Measurements from ENCODE around the gene ADCY1. TPM values are rescaled to one million over a fixed set of nuclear protein-coding genes. Genes with fewer than 3 reads are reported as not detected.

ADCY1 gene
- total and polyA plus RNA-seq, 2 donors (not counting 1 experiment from before 2014, with no cell fraction given), result 0.23 to 2.5 TPM

- no peak overlapping the region for H3K9ac ChIP-seq (ENCODE audit: insufficient read depth, low read length)
- no peak overlapping the region for H3K27ac ChIP-seq (ENCODE audit: insufficient read depth, low read length)
- H3K79me2 ChIP-seq (ENCODE audit: control insufficient read depth, insufficient read depth, low read length), result no peaks in the 10 kb centered on the region
- no peaks in the 10 kb centered on the region for H3K4me1 ChIP-seq (ENCODE audit: control insufficient read depth, extremely low read depth, insufficient read depth, low read length)
- no peak for DNase-seq (ENCODE audit: low read depth in 2 of 2)
- H2AFZ ChIP-seq (ENCODE audit: low read length), result no peak overlapping the region
- no peaks in the 10 kb centered on the region for H3K36me3 ChIP-seq (ENCODE audit: control insufficient read depth, insufficient read depth, low read length)
- no peaks in the 10 kb centered on the region for H3K9me3 ChIP-seq (ENCODE audit: control insufficient read depth, insufficient read depth, low read depth, low read length)
- no peaks in the 10 kb centered on the region for H4K20me1 ChIP-seq (ENCODE audit: control insufficient read depth, extremely low read depth, insufficient read depth, low read length)
- H3K4me3 ChIP-seq (replicated peaks in 1 of 4; ENCODE audit: control extremely low read depth in 1 of 4, insufficient read depth in 1 of 4, low read depth in 3 of 4, low read length in 4 of 4), result no peak overlapping the region
- no peaks in the 10 kb centered on the region for H3K27me3 ChIP-seq (ENCODE audit: control insufficient read depth, insufficient read depth, low read length)
- H3K4me2 ChIP-seq (ENCODE audit: extremely low read depth, insufficient read depth, low read length), result no peak overlapping the region
- no peak for TF ChIP-seq CTCF (conservative IDR thresholded peaks at IDR 0.05 in 1 of 2, IDR thresholded peaks at IDR 0.05 in 1 of 2; ENCODE audit: low read depth in 1 of 2, low read length in 2 of 2)
- no peak for TF ChIP-seq EZH2 (IDR thresholded peaks at IDR 0.05; ENCODE audit: low read length, missing control alignments)
Observed at GRCh38 chr7:45644237-45644636, 70.1 kb downstream of the ADCY1 start.

GRCh38 chr7:45645141-45645969, 71.2 kb downstream of the ADCY1 start:
- no peaks in the 10 kb centered on the region for H4K20me1 ChIP-seq (ENCODE audit: control insufficient read depth, extremely low read depth, insufficient read depth, low read length)
- no peaks in the 10 kb centered on the region for H3K79me2 ChIP-seq (ENCODE audit: control insufficient read depth, insufficient read depth, low read length)
- H3K4me1 ChIP-seq (ENCODE audit: control insufficient read depth, extremely low read depth, insufficient read depth, low read length), result no peaks in the 10 kb centered on the region
- H2AFZ ChIP-seq (ENCODE audit: low read length), result no peak overlapping the region
- no peak for DNase-seq (ENCODE audit: low read depth in 2 of 2)
- no peak overlapping the region for H3K4me2 ChIP-seq (ENCODE audit: extremely low read depth, insufficient read depth, low read length)
- TF ChIP-seq CTCF (conservative IDR thresholded peaks at IDR 0.05 in 1 of 2, IDR thresholded peaks at IDR 0.05 in 1 of 2; ENCODE audit: low read depth in 1 of 2, low read length in 2 of 2) (no peak), EZH2 (IDR thresholded peaks at IDR 0.05; ENCODE audit: low read length, missing control alignments) (no peak)
- no peak overlapping the region for H3K4me3 ChIP-seq (replicated peaks in 1 of 4; ENCODE audit: control extremely low read depth in 1 of 4, insufficient read depth in 1 of 4, low read depth in 3 of 4, low read length in 4 of 4)
- no peaks in the 10 kb centered on the region for H3K36me3 ChIP-seq (ENCODE audit: control insufficient read depth, insufficient read depth, low read length)
- H3K27ac ChIP-seq (ENCODE audit: insufficient read depth, low read length), result no peak overlapping the region
- H3K9ac ChIP-seq (ENCODE audit: insufficient read depth, low read length), result no peak overlapping the region
- H3K9me3 ChIP-seq (ENCODE audit: control insufficient read depth, insufficient read depth, low read depth, low read length), result no peaks in the 10 kb centered on the region
- H3K27me3 ChIP-seq (ENCODE audit: control insufficient read depth, insufficient read depth, low read length), result no peaks in the 10 kb centered on the region

- TF ChIP-seq CTCF (conservative IDR thresholded peaks at IDR 0.05 in 1 of 2, IDR thresholded peaks at IDR 0.05 in 1 of 2; ENCODE audit: low read depth in 1 of 2, low read length in 2 of 2) (no peak), EZH2 (IDR thresholded peaks at IDR 0.05; ENCODE audit: low read length, missing control alignments) (no peak)
- DNase-seq (ENCODE audit: low read depth in 2 of 2), result no peak
- Histone ChIP-seq H4K20me1 (ENCODE audit: control insufficient read depth, extremely low read depth, insufficient read depth, low read length) (no peaks in the 10 kb centered on the region), H3K27me3 (ENCODE audit: control insufficient read depth, insufficient read depth, low read length) (no peaks in the 10 kb centered on the region), H3K9ac (ENCODE audit: insufficient read depth, low read length) (no peak overlapping the region), H3K4me2 (ENCODE audit: extremely low read depth, insufficient read depth, low read length) (no peak overlapping the region), H3K79me2 (ENCODE audit: control insufficient read depth, insufficient read depth, low read length) (no peaks in the 10 kb centered on the region), H3K9me3 (ENCODE audit: control insufficient read depth, insufficient read depth, low read depth, low read length) (no peaks in the 10 kb centered on the region), H2AFZ (ENCODE audit: low read length) (no peak overlapping the region), H3K27ac (ENCODE audit: insufficient read depth, low read length) (no peak overlapping the region), H3K4me3 (replicated peaks in 1 of 4; ENCODE audit: control extremely low read depth in 1 of 4, insufficient read depth in 1 of 4, low read depth in 3 of 4, low read length in 4 of 4) (no peak overlapping the region), H3K4me1 (ENCODE audit: control insufficient read depth, extremely low read depth, insufficient read depth, low read length) (no peaks in the 10 kb centered on the region), H3K36me3 (ENCODE audit: control insufficient read depth, insufficient read depth, low read length) (no peaks in the 10 kb centered on the region)
Observed at GRCh38 chr7:45646207-45646821, 72.1 kb downstream of the ADCY1 start.
